Non-pigmented ciliary epithelial cell (primary cell): ENCODE measurements around the gene SLC26A8.
"Not testable (repeated sequence)": the region's sequence is repeated elsewhere in the genome, so short reads cannot be mapped to it uniquely, and the experiment has no call there.

Source experiments
- DNase-seq: peaks from one replicate; pipeline ENCODE4 v3.0.0-alpha.2; 2010; ENCODE audit warnings: low read depth

The SLC26A8 gene

GRCh38 chr6:35909571-35909970 is 114.9 kb downstream of the SLC26A8 start:
- not testable (repeated sequence) for DNase-seq

- DNase-seq: not testable (repeated sequence)
Observed at GRCh38 chr6:35908753-35909401, 115.6 kb downstream of the SLC26A8 start.

GRCh38 chr6:35907750-35908149 is 116.7 kb downstream of the SLC26A8 start:
- DNase-seq: no peak

- no peak for DNase-seq
Observed at GRCh38 chr6:35906499-35906846, 118.0 kb downstream of the SLC26A8 start.

- no peak for DNase-seq
Observed at GRCh38 chr6:35905841-35906498, 118.5 kb downstream of the SLC26A8 start.

- DNase-seq: no peak
Observed at GRCh38 chr6:35905141-35905785, 119.2 kb downstream of the SLC26A8 start.

- DNase-seq: no peak
Observed at GRCh38 chr6:35903679-35904078, 120.8 kb downstream of the SLC26A8 start.

DNA sequence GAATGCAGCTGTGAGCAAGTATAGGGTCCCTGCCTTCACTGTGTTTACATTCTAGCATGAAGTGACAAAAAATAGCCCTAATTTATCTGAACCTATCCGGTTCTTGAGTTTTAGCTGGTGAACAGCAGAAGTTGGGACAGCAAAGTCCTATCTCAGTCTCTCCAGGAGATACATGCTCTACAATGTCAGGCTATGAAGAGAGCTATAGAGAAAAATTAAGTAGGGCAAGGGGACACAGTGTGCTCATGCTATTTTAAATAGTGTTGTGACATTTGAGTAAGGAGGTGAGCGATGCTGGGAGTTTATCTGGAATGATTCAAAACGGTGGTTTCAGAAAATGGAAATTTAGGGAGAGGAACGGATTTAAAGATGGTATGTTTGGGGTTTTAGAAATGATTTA is 124.0 kb downstream of the SLC26A8 start:
- DNase-seq: no peak

- no peak for DNase-seq
Observed at GRCh38 chr6:35898003-35898402, 126.4 kb downstream of the SLC26A8 start.

- no peak for DNase-seq
Observed at GRCh38 chr6:35897486-35897885, 127.0 kb downstream of the SLC26A8 start.

DNA sequence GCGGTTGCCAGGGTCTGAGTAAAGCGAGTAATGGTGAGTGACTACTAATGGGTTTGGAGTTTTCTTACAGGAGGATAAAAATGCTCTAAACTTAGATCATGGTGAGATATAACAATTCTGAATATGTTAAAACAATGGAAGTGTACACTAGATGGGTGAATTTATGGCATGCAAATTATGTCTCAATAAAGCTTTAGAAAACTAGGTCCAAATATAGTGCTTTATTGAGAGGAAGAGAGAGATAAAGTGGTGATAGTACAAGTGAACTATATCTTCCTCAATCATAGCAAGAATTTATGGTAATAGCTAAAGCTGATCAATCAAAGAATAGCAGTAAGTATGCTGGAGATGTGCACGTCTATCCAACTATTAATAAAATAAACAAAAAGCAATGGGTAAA is 127.4 kb downstream of the SLC26A8 start:
- DNase-seq: no peak

DNA sequence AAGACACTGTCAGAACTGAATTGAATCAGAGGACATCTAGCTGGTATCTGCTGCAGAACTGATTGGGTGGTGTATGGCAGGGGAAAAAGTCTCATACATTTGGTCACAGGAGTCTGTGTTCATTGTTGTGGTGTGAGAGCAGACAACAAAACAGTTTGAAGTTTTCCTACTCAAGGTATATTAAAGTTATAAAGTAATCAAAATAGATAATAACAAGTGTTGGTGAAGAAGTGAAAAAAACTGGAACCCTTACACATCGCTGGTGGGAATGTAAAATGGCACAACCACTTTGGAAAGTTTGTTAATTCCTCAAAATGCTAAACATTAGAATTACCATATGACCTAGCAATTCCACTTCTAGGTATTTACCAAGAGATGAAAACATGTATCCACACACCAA is 128.2 kb downstream of the SLC26A8 start:
- no peak for DNase-seq

DNA sequence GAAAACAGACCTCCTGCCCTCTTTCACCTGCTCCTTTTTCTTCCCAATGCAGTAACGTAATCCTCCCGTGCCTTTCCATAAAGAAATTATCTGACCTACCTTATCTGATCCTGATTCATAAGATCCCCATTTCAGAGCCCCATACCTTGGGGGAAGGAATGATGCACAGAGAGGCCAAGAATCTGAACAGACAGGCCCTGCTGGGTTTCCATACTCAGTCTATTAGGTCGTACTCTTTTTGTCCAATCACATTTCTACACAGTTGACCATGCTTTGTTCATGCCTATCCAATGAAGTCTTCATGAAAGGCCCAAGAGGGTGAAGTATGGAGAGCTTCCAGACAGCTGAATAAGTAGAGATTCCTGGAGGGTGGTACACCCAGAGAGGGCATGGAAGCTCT is 128.9 kb downstream of the SLC26A8 start:
- DNase-seq: no peak

DNA sequence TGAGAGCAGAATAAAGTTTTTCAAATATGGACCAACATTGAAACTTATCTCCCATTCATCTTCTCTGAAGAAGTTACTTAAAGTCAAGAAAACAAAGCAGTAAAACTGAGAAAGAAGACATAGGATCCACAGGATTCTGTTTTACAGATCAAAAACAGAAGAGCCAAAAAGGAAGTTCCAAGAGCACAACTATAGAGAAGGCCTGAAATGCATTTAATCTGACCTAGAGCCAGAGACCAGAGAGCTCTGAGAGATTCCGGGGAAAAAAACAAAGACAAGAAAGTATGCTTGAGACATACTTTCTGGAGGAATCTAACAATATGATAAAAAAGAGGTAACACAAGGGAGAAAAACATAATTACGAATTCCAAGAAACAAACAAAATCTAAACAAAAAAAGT is 129.7 kb downstream of the SLC26A8 start:
- DNase-seq: no peak
